Transverse colon (tissue), 4 donors: ENCODE results near the gene ALPK3. TPM values are rescaled to one million over a fixed set of nuclear protein-coding genes. Genes with fewer than 3 reads are reported as not detected.

Experiments
- DNase-seq: peaks from one replicate; pipeline ENCODE4 v3.0.0-alpha.2; 2019
- H3K27ac ChIP-seq, 4 donors: fragments of 200-600 bp; sonication (generic); 2 replicates each; pipeline ENCODE4 v1.5.1; 2016 to 2018; ENCODE audit warnings: inconsistent platforms in 4 of 4
- H3K27me3 ChIP-seq: fragments of 200-600 bp; sonication (generic); 2 replicates; pipeline ENCODE4 v1.5.1; 2017; ENCODE audit warnings: inconsistent platforms
- H3K36me3 ChIP-seq, 4 donors: fragments of 200-600 bp; sonication (generic); 2 replicates each; pipeline ENCODE4 v1.5.1; 2017 to 2019; ENCODE audit warnings: inconsistent platforms in 4 of 4
- H3K4me1 ChIP-seq, 4 donors: fragments of 200-600 bp; sonication (generic); 2 replicates each; pipeline ENCODE4 v1.5.1; 2017 to 2020; ENCODE audit warnings: inconsistent platforms in 4 of 4
- H3K4me3 ChIP-seq, 4 donors: fragments of 200-600 bp; sonication (generic); 1 replicate in 1 of 4; 2 replicates in 3 of 4; pipeline versions ENCODE4 v1.5.1 to v1.6.1; 2017 to 2019; ENCODE audit warnings: inconsistent platforms in 4 of 4
- H3K9me3 ChIP-seq, 2 donors: fragments of 200-600 bp; sonication (generic); 2 replicates each; pipeline ENCODE4 v1.5.1; 2017 to 2019; ENCODE audit warnings: inconsistent platforms in 2 of 2
- CTCF ChIP-seq, 5 experiments: fragments of 200-600 bp in 3 of 5; fragments of 450-650 bp in 2 of 5; sonication (generic) in 3 of 5; IDR thresholded peaks; 1 replicate in 2 of 5; 2 replicates in 3 of 5; pipeline ENCODE4 v1.5.1; 2016 to 2017; ENCODE audit warnings: antibody characterized with exemption in 5 of 5, inconsistent platforms in 3 of 5, mild to moderate bottlenecking in 2 of 5, moderate library complexity in 1 of 5
- EP300 ChIP-seq: sonication (generic); formaldehyde crosslinking; IDR thresholded peaks from one replicate; pipeline ENCODE4 v1.6.1; 2017; ENCODE audit warnings: antibody characterized with exemption, low read depth
- POLR2A ChIP-seq: fragments of 450-650 bp; IDR thresholded peaks from one replicate; pipeline ENCODE4 v1.6.1; 2016; ENCODE audit warnings: antibody characterized with exemption, mild to moderate bottlenecking, moderate library complexity
- POLR2AphosphoS5 ChIP-seq, 3 donors: sonication (generic); formaldehyde crosslinking; IDR thresholded peaks; one replicate each; pipeline ENCODE4 v1.6.1; 2016; ENCODE audit warnings: antibody characterized with exemption in 3 of 3
- WGBS, 2 donors: methylation state at CpG; one replicate each; pipeline ENCODE4 v1.1.5; 2018; ENCODE audit warnings: low coverage in 1 of 2; 5-methylcytosine and 5-hydroxymethylcytosine counted together
- in situ Hi-C, 4 donors: fragments of 200-750 bp; cut with MboI; loops; one replicate each; pipeline versions ENCODE4 v1.15.0 to v1.15.1; 2017; ENCODE audit warnings: low sequenced_read_pairs in 3 of 4, low pct_ligation_motif_present in 1 of 4, low pct_unique_long_range_greater_than_20kb in 1 of 4
- intact Hi-C: fragments of 100-400 bp; cut with DNase I; formaldehyde crosslinking; loops from one replicate; pipeline ENCODE4 v1.15.1; 2023; ENCODE audit warnings: low total_unique reads
- total RNA-seq, 4 donors: library from RNA; depleted of rRNA; stranded (reverse); fragments of >200 nt; gene quantifications; one replicate each; pipeline ENCODE4 v1.1.0, GENCODE V29; 2016

Gene ALPK3
- total RNA-seq = 1 to 10 TPM; 1.1 to 4.6 (median 2.8) TPM

GRCh38 chr15:84816694-84817465 lies at the start of gene ALPK3:
Gene ALPK3, plus strand, starts transcription at chr15:84817356. Its CDS starts 97 bp downstream, at chr15:84817453.
- peak in 1 of 5 experiments; percentile 4 for TF ChIP-seq CTCF (IDR thresholded peaks at IDR 0.05)
- no peak for TF ChIP-seq POLR2AphosphoS5 (IDR thresholded peaks at IDR 0.05)
- TF ChIP-seq POLR2A = no peak
- peak within 1 kb of the TSS; percentile 18 to 51 (median 34) for H3K4me3 ChIP-seq
- H3K27me3 ChIP-seq = peaks cover 4% of the 10 kb centered on the region
- DNase-seq = peak; percentile 33
- H3K27ac ChIP-seq = peak within 1 kb of the TSS; percentile 71 to 87 (median 76)
- no peaks in the 10 kb centered on the region for H3K9me3 ChIP-seq
- 50 to 100% methylated on average over 1 to 20 of the region's 63 CpGs for WGBS, 2 donors
- no peaks in the 10 kb centered on the region for H3K36me3 ChIP-seq
- in situ Hi-C loops = no loop called here
- intact Hi-C loops = loop anchor here (10.0 kb wide), 1 partner anchor 62 kb away; no protein-coding TSS in a partner anchor
- H3K4me1 ChIP-seq = peaks cover 9 to 29% (median 15%) of the 10 kb centered on the region in 4 donors

- intact Hi-C loops = no loop called here
- Histone ChIP-seq H3K27me3 (no peaks in the 10 kb centered on the region), H3K36me3 (peaks cover 0 to 11% (median 3%) of the 10 kb centered on the region in 4 donors), H3K9me3 (no peaks in the 10 kb centered on the region), H3K4me1 (peaks cover 0 to 14% (median 3%) of the 10 kb centered on the region in 4 donors), H3K27ac (peak overlapping the region in 1 of 4 donors; percentile 1), H3K4me3 (no peak overlapping the region)
- in situ Hi-C loops = loop anchor here in 1 of 4 donors (25.0 kb wide), 1 partner anchor 110 kb away; the partner anchor contains the start of genes NMB and WDR73
- 92 to 100% methylated on average over 1 to 5 of the region's 5 CpGs for WGBS, 2 donors
- DNase-seq = no peak
- TF ChIP-seq POLR2AphosphoS5 (IDR thresholded peaks at IDR 0.05) = no peak
- TF ChIP-seq POLR2A = no peak
- TF ChIP-seq EP300 = no peak
- no peak for TF ChIP-seq CTCF (IDR thresholded peaks at IDR 0.05)
Measured at GRCh38 chr15:84772031-84772430, 45.1 kb upstream of the ALPK3 start.

- H3K36me3 ChIP-seq = peaks cover 0 to 11% (median 3%) of the 10 kb centered on the region in 4 donors
- in situ Hi-C loops = loop anchor here in 1 of 4 donors (25.0 kb wide), 1 partner anchor 110 kb away; the partner anchor contains the start of genes NMB and WDR73
- no peak overlapping the region for H3K4me3 ChIP-seq
- DNase-seq = no peak
- TF ChIP-seq POLR2AphosphoS5 (IDR thresholded peaks at IDR 0.05) (no peak), POLR2A (no peak), CTCF (IDR thresholded peaks at IDR 0.05) (no peak), EP300 (no peak)
- no peaks in the 10 kb centered on the region for H3K27me3 ChIP-seq
- WGBS, 2 donors = 67 to 83% methylated on average over 2 of the region's 2 CpGs
- intact Hi-C loops = no loop called here
- H3K4me1 ChIP-seq = peaks cover 0 to 14% (median 3%) of the 10 kb centered on the region in 4 donors
- H3K27ac ChIP-seq = peak overlapping the region in 1 of 4 donors; percentile 1
- H3K9me3 ChIP-seq = no peaks in the 10 kb centered on the region
Measured at GRCh38 chr15:84772467-84772866, 44.7 kb upstream of the ALPK3 start.

GRCh38 chr15:84773716-84774115 lies 43.4 kb upstream of the ALPK3 start:
- no peak for DNase-seq
- H3K9me3 ChIP-seq = no peaks in the 10 kb centered on the region
- no peaks in the 10 kb centered on the region for H3K27me3 ChIP-seq
- peaks cover 0 to 6% (median 3%) of the 10 kb centered on the region in 4 donors for H3K36me3 ChIP-seq
- intact Hi-C loops = no loop called here
- H3K4me3 ChIP-seq = no peak overlapping the region
- in situ Hi-C loops = loop anchor here in 1 of 4 donors (25.0 kb wide), 1 partner anchor 111 kb away; the partner anchor contains the start of genes NMB and WDR73
- 84 to 100% methylated on average over 3 of the region's 3 CpGs for WGBS, 2 donors
- TF ChIP-seq CTCF (IDR thresholded peaks at IDR 0.05) (no peak), POLR2A (no peak), POLR2AphosphoS5 (IDR thresholded peaks at IDR 0.05) (no peak), EP300 (no peak)
- no peak overlapping the region for H3K27ac ChIP-seq
- H3K4me1 ChIP-seq = peaks cover 0 to 14% (median 3%) of the 10 kb centered on the region in 4 donors
